HTERT RPE-1 (cell line): ENCODE results near the gene TM4SF5.

Experiments
- in situ Hi-C: fragments of 300-500 bp; cut with MboI; formaldehyde crosslinking; loops from 4 replicates; pipeline ENCODE4 v1.14.3; 2020; ENCODE audit warnings: low sequenced_read_pairs

TM4SF5 gene

DNA sequence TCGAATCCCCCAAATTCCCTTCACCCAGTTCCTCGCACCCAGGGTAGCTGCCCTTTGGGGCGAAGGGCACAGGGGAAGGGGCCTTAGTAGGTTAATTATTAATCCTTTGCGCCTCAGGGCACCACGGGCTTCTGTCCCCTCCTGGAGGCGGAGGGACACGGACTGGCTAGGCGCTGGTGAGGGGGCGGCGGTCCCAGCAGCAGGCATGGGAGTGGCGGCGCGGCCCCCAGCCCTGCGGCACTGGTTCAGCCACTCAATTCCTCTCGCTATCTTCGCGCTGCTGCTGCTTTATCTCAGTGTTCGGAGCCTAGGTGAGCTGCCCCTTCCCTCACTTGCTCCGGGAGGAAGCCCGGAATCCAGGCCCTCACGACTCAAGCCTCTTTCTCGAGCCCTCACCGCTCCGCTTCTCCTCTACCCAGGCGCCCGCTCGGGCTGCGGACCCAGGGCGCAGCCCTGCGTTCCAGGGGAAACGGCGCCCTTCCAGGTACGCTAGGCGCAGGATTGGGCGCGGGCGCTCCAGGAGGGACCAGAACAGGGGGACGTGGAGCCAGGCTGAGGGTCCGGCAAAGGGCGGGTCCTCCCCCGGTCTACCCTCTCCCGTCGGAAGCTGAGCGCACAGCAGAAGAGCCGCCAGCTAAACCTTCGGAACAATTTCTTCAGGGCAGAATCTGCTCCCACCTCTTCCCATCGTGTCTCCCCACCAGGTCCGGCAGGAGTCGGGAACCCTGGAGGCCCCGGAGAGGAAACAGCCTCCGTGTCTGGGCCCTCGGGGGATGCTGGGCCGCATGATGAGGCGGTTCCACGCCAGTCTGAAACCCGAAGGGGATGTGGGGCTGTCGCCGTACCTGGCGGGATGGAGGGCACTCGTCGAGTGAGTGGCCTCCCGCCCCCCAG, 17.4 kb downstream of the TM4SF5 start, which contains the start of gene GLTPD2:
Gene GLTPD2 (plus strand): TSS at position 158 of the 894 bp plus-strand sequence. CDS start 48 bp downstream, at position 206.
- in situ Hi-C loops: no loop called here

DNA sequence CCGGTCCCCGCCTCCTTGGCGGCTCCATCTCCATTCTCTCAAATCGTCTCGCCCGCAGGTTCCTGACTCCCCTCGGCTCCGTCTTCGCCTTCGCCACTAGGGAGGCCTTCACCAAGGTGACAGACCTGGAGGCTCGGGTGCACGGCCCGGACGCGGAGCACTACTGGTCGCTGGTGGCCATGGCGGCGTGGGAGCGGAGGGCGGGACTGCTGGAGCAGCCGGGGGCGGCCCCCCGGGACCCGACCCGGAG, 17.9 kb downstream of the TM4SF5 start:
- in situ Hi-C loops: no loop called here

DNA sequence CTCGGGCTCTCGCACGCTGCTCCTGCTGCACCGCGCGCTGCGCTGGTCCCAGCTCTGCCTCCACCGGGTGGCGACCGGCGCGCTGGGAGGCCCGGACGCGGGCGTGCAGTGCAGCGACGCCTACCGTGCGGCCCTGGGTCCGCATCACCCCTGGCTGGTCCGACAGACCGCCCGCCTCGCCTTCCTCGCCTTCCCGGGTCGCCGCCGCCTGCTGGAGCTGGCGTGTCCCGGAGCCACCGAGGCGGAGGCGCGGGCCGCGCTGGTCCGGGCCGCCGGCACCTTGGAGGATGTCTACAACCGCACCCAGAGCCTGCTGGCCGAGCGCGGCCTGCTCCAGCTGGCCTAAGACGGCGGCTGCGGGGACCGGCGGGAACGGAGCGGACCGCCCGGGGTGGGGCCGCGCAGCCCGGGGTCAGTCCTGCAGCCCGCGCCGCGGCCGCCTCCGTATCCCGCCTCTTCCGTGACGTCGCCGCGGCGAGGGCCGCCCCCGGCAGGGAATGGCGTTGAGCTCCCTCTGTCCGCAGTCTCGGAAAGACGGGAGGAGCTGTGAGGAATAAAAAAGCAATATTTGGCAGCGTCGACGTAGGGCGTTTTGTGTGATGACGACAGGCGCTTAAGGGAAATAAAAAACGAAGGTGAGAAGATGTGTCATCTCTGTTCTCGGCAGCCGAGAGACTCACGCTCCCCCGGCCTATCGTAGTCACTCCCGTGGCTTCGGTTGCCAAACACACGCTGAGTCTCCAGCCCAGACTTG, 18.4 kb downstream of the TM4SF5 start:
- in situ Hi-C loops: no loop called here

DNA sequence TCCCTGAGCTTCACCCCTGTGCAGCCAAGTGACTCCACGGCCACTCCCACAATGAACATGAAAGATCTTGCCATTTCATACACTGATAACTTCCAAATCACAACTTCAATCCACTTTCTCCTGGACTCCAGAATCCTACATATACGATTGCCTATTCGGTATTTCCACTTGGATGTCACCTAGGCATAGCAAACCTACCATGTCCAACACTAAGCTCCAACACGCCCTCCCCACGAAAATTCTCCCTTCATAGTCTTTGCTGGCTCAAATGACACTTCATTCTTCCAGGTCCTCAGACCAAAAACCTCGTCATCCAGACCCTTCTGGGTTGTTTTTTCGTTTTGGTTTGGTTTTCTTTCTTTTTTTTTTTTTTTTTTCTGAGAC, 19.0 kb downstream of the TM4SF5 start:
- in situ Hi-C loops: no loop called here

DNA sequence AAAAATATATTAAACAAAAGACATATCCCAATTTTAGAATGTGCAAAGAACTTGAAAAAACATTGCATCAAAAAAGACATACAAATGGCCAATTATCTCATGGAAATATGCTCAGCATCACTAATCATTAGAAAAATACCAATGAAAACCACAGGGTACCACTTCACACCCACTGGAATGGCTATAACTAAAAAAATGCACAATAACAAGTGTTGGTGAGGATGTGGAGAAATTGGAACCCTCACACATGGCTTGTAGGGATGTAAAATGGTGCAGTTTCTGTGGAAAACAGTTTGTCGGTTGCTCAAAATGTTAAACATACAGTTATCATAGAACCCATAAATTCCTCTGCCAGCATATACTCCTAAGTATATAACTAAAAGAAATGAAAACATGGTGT, 23.5 kb downstream of the TM4SF5 start:
- in situ Hi-C loops: no loop called here

DNA sequence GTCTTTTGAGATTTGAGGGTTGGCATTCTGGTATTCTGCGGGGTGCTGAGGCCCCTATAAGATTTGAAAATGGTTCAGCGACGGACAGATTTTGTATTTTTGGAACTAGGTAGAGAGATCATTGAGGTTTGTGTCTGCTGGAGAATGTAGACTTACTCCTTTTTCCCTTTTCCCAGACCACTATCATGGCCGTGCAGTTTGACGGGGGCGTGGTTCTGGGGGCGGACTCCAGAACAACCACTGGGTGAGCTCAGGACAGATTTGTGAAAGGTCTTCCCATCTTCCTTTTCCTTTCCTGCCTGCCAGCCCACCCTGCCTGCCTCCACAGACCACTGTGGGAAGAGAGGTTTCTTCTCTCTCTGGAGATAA, 24.9 kb downstream of the TM4SF5 start:
- in situ Hi-C loops: no loop called here

DNA sequence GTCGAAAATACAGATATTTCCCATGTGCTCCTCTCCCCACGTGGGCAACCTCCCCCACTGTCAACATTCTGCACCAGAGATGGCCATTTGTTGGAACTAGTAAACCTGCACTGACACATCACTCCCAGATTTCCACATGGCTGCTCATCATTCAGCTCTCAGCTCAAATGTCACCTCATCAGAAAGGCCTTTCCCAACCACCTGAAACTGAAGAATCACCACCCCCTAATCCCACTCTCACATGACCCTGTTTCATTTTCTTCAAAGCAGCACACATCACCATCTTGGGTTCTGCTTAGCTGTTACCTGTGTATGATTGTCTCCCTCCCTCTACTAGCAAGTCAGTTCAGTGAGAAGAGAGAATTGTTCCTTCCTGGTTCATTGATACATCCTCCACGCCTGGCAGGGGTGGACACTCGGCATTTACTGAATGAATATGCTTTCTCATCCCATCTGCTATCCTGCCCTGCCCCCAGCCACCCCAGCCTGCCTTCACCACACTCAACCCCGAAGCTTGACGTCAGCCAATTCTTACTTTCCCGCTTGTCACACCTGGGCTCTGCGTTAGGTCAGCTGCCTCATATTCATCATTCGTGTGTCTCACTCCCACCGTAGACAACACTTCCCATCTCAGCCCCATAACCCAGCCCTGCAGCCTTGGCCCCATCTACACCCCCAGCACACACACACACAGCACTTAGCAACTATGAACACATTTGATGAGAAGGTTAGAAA, 28.9 kb downstream of the TM4SF5 start:
- in situ Hi-C loops: no loop called here

DNA sequence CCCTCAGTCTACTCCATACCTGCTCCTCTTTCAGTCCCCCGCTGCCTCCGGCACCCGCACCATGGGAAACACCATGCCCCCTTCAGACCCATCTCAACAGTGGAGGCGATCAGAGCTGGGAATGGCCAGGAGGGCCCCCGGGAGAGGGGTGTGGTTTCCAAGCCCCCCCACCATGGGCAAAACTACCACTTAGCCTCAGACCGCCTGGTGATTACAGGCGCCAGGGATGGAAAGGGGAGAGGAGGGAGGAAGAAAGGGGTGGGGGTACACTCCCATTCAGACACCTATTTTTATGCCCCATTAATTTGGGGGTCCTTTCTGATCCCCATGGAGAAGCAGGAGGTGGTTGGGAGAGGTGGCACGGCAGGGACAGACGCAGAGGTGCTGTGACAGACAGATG, 30.5 kb downstream of the TM4SF5 start, which contains the start of gene C17orf114:
Gene C17orf114 (minus strand): TSS at position 101 of the 400 bp plus-strand sequence.
- in situ Hi-C loops: no loop called here

DNA sequence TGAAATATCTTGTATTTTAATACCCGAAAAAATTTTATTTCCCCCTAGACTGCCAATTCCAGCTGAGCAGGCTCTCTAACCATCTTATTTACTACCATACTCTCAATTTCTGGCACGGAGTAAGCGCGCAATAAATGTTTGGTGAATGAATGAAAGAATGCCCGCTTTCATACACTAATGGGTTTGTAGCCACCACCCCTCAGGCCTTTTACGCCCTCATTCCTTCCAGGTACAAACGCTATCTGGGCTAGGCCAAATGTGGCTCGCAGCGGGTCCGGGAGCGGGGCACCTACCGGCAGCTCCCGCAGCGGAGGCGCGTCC, 34.7 kb downstream of the TM4SF5 start:
- in situ Hi-C loops: no loop called here

DNA sequence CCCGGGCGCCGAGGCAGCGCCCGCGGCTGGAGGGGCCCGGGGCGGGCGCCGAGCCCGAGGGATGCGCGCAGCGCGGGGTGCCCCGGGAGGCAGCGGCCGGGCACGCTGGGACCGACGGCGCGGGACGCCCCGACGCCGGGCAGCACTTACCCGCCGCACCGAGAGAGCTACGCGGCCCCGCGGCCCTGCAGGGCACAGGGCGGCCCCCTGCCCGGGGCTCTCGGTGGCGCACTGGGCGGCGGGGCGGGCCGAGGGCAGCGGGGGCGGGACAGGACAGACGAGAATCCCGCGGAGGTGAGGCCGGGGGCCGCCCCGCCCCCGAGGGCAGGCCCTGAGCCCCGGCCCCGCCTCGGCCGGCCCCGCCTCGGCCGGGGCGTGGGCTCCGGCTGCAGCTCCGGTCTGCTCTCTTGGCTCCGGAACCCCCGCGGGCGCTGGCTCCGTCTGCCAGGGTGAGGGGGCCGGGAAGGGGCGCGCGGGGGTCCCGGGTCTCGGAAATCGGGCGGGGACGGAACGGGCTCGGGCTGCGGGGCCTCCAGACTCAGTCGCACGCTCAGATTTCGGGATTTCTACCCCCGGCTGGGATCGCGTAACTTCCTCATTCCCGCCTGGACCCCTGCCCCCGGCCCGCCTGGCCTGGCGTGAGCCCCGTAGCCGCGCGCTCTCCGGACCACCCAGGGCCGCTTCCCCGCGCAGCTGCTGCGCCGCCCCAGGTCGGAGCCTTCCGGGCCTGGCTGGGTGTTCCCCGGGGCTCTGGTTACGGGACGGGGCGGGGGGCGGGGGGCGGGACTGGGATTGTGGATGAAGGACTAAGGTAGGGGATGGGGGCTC, 35.3 kb downstream of the TM4SF5 start, which contains the start of gene PLD2:
Gene PLD2 (plus strand): TSS at position 376 of the 828 bp plus-strand sequence. CDS start 621 bp downstream, outside the sequence.
- in situ Hi-C loops: no loop called here

DNA sequence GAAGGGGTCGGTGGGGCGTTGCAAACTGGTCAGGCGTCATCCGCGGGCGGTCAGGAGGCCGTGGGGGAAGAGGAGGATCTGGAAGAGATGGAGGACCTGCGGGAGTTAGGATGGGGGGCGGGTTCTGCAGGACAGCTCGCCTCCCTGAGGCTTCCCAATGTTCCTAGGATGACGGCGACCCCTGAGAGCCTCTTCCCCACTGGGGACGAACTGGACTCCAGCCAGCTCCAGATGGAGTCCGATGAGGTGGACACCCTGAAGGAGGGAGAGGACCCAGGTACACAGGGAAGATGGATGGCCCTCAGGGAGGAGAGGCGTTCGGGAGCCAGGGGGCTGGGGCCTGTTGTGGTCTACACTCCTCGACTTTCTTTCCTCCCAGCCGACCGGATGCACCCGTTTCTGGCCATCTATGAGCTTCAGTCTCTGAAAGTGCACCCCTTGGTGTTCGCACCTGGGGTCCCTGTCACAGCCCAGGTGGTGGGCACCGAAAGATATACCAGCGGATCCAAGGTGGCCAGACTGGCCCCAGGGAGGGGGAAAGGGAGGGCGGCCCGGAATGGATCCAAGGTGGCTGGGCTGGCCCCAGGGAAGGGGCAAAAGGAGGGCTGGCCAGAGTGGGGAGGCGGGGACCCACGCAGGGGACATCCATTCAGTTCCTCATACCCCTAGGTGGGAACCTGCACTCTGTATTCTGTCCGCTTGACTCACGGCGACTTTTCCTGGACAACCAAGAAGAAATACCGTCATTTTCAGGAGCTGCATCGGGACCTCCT, 36.1 kb downstream of the TM4SF5 start:
- in situ Hi-C loops: no loop called here

DNA sequence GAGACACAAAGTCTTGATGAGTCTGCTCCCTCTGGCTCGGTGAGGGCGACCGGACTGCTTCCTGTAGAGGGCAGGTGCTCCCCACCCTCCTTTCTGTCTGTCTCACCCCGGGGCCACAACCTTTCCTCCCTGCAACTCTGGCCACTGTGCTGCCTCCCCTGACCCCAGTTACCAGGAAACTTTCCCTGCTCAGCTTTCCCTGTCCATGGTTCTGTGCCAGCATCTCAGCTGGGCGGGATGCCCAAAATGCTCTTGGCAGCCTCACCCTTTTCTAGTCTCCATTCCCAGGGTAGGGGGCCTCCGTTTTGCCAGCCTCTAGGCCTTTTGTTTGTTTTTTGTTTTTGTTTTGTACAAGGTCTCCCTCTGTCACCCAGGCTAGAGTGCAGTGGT, 36.7 kb downstream of the TM4SF5 start:
- in situ Hi-C loops: no loop called here

DNA sequence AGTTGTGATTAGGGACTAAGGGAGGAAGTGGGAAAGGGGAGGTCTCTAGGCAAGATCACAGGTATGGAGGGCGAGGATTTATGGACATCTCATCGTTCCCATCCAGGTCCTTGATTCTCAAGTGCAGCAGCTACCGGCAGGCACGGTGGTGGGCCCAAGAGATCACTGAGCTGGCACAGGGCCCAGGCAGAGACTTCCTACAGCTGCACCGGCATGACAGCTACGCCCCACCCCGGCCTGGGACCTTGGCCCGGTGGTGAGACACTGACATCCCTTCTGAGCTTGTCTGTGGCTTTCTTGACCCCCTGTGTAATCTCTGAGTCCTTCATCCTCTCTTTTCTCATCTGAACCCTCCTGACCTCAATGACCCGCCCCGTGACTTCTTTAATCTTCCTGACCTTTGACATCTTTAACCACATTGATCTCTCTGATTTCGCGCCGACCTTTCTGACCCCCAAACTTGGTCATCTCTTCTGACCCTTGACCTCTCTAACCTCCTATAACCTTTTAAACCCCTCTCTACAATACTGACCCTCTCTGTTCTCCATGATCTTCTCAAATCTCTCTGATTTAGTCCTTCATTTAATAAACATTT, 39.1 kb downstream of the TM4SF5 start:
- in situ Hi-C loops: no loop called here

DNA sequence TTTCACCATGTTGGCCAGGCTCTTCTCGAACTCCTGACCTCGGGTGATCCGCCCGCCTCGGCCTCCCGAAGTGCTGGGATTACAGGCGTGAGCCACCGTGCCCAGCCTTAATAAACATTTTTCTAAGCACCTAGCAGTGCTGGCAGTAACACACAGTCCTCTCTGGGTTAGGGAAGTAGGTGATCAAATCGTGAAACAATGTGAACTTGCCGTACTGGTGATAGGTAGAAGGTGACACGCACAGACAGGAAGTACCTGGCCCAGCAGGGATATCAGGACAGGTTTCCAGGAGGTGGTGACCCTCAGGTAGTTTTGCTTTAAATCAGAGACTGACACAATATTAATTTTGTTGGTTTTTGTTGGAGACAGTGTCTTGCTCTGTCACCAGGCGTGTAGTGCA, 39.8 kb downstream of the TM4SF5 start:
- in situ Hi-C loops: no loop called here

DNA sequence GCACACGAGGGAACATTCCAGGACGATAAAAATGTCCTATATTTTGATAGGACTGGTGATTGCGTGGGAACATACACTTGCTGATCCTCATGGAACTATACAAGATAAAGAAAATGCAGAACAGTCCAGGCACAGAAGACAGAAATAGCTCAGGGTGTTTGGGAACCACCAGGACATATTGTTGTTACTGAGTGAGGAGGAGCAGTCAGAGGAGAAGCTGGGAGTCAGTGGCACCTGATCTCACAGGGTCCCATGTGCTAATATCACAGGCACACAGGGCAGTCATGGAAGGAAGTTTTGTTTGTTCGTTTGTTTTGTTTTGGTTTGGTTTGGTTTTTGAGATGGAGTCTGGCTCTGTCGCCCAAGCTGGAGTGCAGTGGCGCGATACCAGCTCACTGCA, 41.0 kb downstream of the TM4SF5 start:
- in situ Hi-C loops: no loop called here

DNA sequence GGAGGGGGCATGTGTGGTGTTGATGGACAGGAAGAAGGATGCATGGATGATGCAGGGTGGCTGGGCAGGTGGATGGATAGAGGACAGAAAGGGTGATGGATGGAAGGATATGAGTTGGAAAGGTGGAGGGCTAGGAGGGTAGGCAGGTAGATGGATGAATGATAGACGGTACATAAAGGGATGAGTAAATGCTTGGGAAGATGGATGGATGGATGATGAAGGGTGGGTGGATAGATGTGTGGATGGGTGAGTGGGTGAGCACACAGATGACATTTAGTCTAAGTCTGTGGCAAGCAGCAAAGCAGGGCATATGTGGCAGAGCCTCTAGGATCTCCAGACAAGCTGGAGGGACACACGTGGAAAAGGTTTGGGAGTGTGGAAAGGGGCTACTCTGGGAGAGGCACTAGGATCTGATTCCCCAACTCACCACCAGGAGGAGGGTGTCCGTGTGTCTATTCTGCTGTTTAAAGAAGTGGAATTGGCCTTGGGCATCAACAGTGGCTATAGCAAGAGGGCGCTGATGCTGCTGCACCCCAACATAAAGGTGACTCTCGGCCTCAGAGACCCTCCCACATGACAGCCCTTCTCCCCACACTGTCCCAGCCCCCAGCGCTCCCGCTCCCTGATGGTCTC, 43.5 kb downstream of the TM4SF5 start:
- in situ Hi-C loops: no loop called here

DNA sequence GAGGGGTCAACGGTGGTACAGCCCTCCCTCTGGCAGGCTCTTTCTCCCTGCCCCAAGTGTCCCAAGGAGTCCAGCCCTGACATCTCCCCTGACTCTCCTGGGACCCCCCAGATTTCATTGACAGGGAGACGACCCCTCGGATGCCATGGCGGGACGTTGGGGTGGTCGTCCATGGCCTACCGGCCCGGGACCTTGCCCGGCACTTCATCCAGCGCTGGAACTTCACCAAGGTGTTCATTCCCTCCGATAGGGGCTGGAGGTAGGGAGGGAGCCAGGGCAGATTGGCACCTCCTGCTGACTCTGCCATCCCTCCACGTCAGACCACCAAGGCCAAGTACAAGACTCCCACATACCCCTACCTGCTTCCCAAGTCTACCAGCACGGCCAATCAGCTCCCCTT, 45.1 kb downstream of the TM4SF5 start:
- in situ Hi-C loops: no loop called here

DNA sequence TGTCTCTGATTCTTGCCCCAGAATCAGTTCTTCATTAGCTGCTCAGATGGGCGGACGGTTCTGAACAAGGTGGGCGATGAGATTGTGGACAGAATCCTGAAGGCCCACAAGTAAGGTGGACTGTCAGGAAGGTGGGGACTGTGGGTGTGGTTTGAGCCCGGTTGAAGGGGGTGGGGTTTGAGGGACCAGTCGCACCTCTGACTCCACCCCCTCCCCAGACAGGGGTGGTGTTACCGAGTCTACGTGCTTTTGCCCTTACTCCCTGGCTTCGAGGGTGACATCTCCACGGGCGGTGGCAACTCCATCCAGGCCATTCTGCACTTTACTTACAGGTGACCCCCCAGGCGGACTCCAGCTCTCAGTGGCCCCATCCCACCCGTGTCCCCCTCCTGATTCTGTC, 46.6 kb downstream of the TM4SF5 start:
- in situ Hi-C loops: no loop called here

DNA sequence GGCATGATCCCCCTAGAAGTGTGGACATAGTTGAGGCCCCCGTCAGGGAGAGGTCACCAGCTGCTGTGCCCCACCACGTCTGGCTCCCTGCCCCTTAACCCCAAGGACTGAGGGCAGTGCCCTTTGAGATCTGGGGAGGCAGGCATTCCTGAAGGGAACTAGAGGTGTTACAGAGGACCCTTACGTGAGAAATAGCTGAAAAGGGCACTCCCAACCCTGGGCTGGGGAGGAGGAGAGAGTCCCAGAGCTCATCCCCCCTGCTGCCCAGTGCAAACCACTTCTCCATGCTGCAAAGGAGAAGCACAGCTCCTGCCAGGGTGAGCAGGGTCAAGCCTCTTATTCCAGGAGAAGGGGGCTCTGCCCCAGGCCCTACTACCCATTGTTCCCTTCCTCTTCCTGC, 51.1 kb downstream of the TM4SF5 start:
- in situ Hi-C loops: no loop called here
